GM13976 (cell line): ENCODE data around the gene RAD51B.

Source experiments
- DNase-seq: peaks from one replicate; pipeline ENCODE4 v3.0.0; 2012; ENCODE audit warnings: low spot score
- CTCF ChIP-seq: IDR thresholded peaks from 2 replicates; pipeline ENCODE4 v1.5.1; 2012; ENCODE audit warnings: borderline replicate concordance, mild to moderate bottlenecking; ENCODE audit not compliant: insufficient read depth; ENCODE audit errors: extremely low read depth, missing control alignments, control extremely low read depth
- in situ Hi-C: fragments of 300-500 bp; cut with MboI; formaldehyde crosslinking; loops from one replicate; pipeline ENCODE4 v1.12.0; 2022; ENCODE audit warnings: low sequenced_read_pairs, mixed read lengths, inconsistent platforms; ENCODE audit not compliant: unreplicated experiment

Gene RAD51B

GRCh38 chr14:68509188-68509983 is 689.8 kb downstream of the RAD51B start:
- TF ChIP-seq CTCF = no peak
- DNase-seq = no peak
- in situ Hi-C loops = no loop called here

- no peak for DNase-seq
- no peak for TF ChIP-seq CTCF
- in situ Hi-C loops = no loop called here
These were observed 690.9 kb downstream of the RAD51B start for GRCh38 chr14:68510201-68511128.

- DNase-seq = no peak
- TF ChIP-seq CTCF = no peak
- in situ Hi-C loops = no loop called here
These were observed 691.8 kb downstream of the RAD51B start for GRCh38 chr14:68511129-68512047.

- TF ChIP-seq CTCF = no peak
- no peak for DNase-seq
- in situ Hi-C loops = no loop called here
These were observed 692.5 kb downstream of the RAD51B start for GRCh38 chr14:68512088-68512487.

- TF ChIP-seq CTCF = no peak
- no peak for DNase-seq
- in situ Hi-C loops = no loop called here
These were observed 693.6 kb downstream of the RAD51B start for GRCh38 chr14:68513137-68513536.
